IPS-NIHi7 (cell line): ENCODE measurements around the gene SIAH1.
A peak's percentile ranks its signal among the peaks of the same experiment; 100 is the strongest.
"Not testable (repeated sequence)": the region's sequence is repeated elsewhere in the genome, so short reads cannot be mapped to it uniquely, and the experiment has no call there.

ENCODE experiments used
- DNase-seq: peaks from one replicate; pipeline ENCODE4 v3.0.0; 2012; ENCODE audit warnings: mixed read lengths; ENCODE audit errors: extremely low spot score

SIAH1 gene

DNA sequence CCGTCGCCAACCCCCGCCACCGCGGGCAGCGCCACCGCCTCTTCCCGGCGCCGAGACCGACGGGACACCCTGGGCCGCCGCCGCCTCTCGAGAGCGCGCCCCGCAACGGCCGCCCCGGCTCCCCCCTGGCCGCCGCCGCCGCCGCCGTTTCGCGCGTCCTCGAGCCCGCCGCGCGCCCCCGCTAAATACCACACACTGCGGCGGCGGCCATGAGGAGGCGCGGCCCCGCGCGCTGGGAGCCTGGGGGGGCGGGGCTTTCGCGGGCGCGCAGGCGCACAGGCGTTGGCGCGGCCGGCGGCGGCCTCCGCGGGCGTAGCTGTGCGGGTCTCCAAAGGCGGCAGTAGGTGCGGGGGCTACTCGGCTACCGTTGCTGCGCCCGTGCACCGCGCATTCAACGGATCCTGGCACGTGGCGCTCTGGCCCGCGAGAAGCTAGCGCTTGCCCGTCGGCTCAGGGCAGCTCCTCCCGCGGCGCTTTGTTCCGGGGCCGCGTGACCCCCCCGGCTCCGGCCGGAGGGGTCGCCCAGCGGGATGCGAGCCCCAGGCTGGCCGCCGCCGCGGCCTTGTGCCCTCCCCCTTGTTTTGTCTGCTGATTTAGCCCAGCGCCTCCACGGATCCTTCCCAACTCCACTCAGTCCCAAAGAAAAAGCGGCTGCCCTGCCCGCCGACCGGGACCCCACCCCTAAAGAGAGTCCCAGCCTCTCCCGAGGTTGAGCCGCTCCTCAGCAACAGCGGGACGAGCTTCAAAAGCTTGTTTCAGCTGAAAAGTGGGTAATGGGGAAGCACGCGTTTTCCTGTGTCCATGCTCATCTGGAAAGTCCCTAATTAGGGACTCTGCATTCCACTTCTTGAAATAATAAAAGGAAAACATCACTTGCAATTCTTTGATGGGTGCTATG, at the start of gene SIAH1:
Gene SIAH1, minus strand, starts transcription at position 161 of the 898 bp plus-strand sequence. CDS start 22,985 bp downstream, outside the sequence.
- DNase-seq, result peak; percentile 87

GRCh38 chr16:48434653-48435317, 49.6 kb upstream of the SIAH1 start:
- no peak for DNase-seq

- DNase-seq, result no peak
Measured at GRCh38 chr16:48433850-48434530, 48.8 kb upstream of the SIAH1 start.

DNA sequence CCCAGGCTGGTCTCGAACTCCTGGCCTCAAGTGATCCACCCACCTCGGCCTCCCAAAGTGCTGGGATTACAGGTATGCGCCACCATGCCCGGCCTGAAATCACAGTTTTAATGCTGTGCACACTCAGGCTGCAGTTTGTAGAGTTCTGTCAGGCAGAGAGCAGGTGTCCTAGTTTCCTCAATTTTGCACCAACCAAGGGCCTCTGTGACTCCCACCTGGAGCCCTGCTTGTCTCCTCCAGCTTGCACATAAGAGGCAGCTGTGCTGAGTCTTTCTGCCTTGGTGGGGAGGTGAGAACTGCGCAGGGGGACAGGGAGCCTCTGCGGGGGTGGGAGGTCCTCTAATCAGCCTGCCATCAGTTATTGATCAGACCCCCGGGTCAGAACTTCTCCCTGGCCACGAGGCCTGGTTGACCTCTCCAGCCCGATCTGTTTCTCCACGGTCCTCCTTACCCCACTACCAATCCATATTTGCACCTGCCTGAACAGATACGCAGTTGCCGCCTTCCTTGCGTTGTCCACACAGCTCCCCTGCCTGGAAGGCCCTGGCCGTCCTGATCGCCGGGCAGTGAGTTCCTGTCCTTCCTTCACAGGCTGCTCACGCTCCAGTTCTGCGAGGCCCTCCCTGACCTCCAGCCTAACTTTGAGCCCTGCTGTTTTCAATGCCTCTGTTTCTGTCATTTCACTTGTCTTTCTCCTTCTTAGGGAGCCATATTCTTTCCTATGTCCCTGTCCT, 48.1 kb upstream of the SIAH1 start:
- DNase-seq, result no peak

DNA sequence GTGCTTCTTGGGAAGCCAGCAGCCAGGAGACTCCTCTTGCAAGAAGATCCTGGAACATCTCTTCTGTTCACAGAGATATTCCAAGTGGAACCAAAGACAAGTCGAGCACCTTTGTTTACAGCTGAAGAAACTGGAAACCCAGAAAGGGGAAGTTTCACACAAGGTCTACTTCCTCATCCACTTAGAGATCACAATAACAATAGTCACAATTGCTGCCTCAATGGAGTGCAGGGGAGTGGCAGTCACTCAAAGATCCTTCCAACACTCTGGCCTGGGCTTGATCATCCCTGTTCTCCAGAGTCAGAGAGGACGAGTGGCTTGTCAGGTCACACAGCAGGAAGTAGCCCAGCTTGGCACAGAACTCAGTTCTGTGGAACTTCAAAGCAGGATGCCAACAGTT, 46.9 kb upstream of the SIAH1 start:
- DNase-seq, result no peak

DNA sequence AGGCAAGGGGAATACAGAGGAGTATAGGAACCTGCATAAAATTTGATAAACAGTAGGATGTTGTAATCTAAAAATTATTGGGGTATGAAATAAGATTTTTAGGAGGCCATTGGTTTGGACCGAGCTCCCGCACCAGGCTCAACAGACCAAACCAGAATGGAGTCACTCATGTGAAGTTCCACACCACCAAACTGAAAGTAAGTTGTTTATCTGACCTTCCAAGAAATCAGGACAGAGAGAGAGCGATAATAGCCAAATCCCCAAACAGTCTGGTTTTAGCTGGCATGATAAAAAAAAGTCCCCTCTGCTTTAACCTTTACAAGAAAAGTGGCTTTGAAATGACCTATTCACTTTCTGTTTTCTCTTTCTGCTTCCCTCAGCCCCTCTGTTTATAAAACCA, 45.7 kb upstream of the SIAH1 start:
- no peak for DNase-seq

DNA sequence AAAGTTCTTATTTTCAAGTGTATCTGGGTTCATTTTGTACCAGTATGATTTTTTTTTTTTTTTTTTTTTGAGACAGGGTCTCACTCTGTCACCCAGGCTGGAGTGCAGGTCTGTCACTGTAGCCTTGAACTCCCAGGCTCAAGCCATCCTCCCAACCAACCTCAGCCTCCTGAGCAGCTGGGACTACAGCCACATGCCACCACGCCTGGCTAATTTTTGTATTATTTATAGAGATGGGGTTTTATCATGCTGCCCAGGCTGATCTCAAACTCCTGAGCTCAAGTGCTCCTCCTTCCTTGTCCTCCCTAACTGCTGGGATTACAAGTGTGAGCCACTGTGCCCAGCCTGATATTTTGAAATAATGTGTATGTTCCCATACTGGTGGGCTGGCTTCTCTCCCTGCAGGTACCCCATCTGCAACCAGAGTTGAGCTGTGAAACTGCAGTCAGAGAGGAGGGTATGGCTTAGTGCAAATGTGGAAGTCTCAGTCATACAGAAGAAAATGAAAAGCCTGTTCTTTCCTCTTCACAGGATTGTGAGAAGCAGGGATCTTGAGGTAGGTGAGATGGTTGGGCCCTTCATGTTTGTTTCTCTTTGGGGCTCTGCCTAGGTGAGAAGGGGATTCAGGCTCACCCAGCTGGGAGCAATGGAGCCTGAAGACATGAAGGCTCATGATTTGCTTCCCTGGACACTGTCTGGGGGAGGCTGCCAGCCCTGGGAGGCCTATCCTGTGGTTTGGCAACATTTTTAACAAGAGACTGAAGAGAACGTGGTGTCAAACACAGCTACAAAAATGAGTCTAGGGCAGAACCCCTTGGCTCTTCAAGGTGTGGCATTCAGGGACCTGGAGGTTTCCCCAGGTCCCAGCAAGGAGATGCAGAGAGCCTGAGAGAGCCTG, 41.3 kb upstream of the SIAH1 start:
- no peak for DNase-seq

GRCh38 chr16:48422537-48422936, 37.3 kb upstream of the SIAH1 start:
- DNase-seq, result no peak

DNA sequence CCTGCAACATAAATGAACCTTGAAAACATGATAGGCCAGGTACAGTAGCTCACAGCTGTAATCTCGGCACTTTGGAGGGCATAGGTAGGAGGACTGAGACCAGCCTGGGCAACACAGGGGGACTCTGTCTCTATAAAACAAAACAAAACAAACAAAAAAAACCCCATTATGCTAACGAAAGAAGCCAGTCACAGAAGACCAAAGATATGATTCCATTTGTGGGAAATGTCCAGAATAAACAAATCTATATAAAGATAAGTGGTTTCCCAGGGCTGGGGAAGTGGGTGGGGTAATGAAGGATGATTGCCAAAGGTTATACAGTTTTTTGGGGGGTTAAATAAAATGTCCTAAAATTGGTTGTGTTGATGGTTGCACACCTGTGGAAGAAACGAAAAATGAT, 36.5 kb upstream of the SIAH1 start:
- DNase-seq, result no peak

- no peak for DNase-seq
Measured at GRCh38 chr16:48420437-48420836, 35.2 kb upstream of the SIAH1 start.

DNA sequence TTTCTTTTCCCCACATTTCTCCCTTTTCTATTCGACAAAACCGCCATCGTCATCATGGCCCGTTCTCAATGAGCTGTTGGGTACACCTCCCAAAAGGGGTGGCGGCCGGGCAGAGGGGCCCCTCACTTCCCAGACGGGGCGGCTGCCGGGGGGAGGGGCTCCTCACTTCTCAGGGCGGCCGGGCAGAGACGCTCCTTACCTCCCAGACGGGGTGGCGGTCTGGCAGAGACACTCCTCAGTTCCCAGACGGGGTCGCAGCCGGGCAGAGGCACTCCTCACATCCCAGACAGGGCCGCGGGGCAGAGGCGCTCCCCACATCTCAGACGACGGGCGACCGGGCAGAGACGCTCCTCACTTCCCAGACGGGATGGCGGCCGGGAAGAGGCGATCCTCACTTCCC, 31.4 kb upstream of the SIAH1 start:
- not testable (repeated sequence) for DNase-seq

- no peak for DNase-seq
Measured at GRCh38 chr16:48413272-48413671, 28.1 kb upstream of the SIAH1 start.

DNA sequence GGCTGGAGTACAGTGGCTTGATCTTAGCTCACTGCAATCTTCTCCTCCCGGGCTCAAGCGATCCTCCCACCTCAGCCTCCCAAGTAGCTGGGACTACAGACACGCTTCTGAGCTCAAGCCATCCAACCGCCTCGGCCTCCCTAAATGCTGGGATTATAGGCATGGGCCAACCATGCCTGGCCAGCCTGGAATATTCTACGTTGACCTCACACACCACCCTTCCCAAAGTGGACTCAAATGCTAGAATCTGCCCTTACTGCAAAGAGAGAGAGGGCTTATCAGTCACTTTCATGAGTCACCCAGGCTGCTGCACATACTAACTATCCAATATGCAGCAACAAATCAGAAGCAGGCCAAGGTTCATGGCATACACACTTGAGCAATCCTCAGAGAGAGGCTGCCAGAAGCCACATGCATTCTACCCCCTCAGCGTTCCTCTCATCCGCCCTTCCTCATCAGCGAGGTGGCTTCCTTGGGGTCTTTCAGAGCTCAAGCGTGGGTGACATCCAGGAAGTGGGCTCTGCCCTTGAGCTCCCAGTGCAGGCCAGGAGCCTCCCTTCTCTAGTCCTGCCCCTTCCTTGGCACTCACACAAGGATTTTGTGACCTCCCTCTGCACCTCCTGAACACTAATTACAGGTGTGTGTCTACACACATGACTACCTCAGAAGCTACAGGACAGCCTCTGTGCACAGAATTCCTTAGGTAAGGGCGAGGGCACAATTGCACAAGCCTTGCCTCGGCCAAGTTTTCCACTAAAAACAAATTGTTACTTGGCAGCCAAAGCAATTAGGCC, 24.8 kb upstream of the SIAH1 start:
- DNase-seq, result no peak

DNA sequence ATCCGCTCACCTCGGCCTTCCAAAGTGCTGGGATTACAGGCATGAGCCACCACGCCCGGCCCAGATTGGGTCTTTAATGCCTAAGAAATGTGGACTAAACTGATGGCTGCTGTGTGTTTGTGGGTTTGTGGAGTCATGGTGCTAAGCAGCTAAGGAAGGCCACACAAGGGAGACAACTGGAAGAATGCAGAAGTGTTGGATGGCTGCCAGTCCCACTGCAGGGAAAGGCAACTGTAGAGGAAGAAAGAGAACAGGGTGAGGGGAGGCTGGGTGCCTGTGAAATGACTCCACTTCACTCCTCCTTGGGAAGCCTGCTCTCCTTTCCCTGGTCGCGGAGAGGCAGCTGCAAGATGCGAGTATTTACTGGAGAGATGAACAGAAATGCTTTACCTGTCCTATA, 23.5 kb upstream of the SIAH1 start:
- DNase-seq, result no peak

GRCh38 chr16:48405907-48406306, 20.7 kb upstream of the SIAH1 start:
- no peak for DNase-seq

- no peak for DNase-seq
Measured at GRCh38 chr16:48405153-48405552, 19.9 kb upstream of the SIAH1 start.

- DNase-seq, result not testable (repeated sequence)
Measured at GRCh38 chr16:48402547-48402946, 17.3 kb upstream of the SIAH1 start.

DNA sequence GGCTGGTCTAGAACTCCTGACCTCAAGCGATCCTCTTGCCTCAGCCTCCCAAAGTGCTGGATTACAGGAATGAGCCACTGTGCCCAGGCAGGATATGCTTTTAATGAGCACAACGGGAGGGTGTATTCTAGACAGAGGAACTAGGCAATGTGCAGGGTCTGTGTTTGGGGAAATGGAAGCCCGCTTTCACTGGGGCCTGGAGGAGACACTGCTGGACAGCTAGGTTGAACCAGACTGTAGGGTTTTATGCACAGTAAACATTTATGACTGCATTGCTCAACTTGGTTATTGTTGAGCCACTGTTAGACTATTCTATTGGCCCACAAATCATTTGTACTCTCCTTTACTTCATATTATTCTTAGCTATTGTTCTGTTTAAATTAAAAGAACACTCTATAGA, 10.2 kb upstream of the SIAH1 start:
- no peak for DNase-seq

DNA sequence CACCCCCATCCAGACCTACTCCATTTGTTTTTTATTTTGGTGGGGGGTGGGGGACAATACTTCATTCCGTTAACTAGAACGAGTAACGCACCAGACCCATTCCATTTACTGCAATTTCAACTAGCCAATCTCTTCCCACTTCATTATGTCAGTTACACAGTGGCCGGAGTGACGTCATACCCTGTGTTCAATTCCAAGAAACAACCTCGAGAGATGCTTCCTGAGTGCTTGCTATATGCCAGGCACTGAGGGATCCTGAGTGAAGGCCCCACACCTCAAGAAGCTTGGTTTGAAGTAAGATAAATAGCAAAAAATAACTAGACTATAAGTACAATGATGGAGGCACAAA, 9.1 kb upstream of the SIAH1 start:
- DNase-seq, result no peak
